GM12878 (cell line): ENCODE results near the gene TRIP6. TPM values are rescaled to one million over a fixed set of nuclear protein-coding genes. Genes with fewer than 3 reads are reported as not detected.

Experiments used
- ATAC-seq: fragments of 200-7000 bp; cut with Tn5 transposase; 3 replicates; pipeline ENCODE4 v1.9.1; 2020; ENCODE audit warnings: mild to moderate bottlenecking, moderate library complexity
- BruUV-seq: library from RNA; stranded (reverse); fragments of 400-500 nt; replicated peaks from 2 replicates; lab custom pipeline; 2021; lab: Mats Ljungman, UMichigan
- CTCF ChIA-PET: fragments of 300-600 bp; sonication (Branson Sonifier 250); formaldehyde crosslinking; extraction: SDS; loops from one replicate; lab custom pipeline; 2021; ENCODE audit warnings: inconsistent platforms; lab: Yijun Ruan, JAX
- POLR2A ChIA-PET: fragments of 350-600 bp; formaldehyde crosslinking; extraction: SDS; loops from one replicate; lab custom pipeline; 2021; ENCODE audit warnings: inconsistent platforms; lab: Charles Lee
- RAD21 ChIA-PET: fragments of 300-600 bp; sonication (Branson Sonifier 250); formaldehyde crosslinking; loops from one replicate; lab custom pipeline; 2023; ENCODE audit warnings: antibody characterized with exemption; ENCODE audit not compliant: unreplicated experiment; lab: Charles Lee
- SMC1A ChIA-PET: fragments of 300-600 bp; sonication (Branson Sonifier 250); formaldehyde crosslinking; loops from one replicate; lab custom pipeline; 2023; ENCODE audit not compliant: unreplicated experiment, uncharacterized antibody; lab: Charles Lee
- DNase-seq: peaks from one replicate; pipeline ENCODE4 v3.0.0-alpha.2; 2011; ENCODE audit warnings: low read depth, low spot score
- FAIRE-seq: peaks from 3 replicates; lab custom pipeline; 2011; peaks lifted over from hg19 to GRCh38; lab: Jason Lieb, UNC
- H2AFZ ChIP-seq: 2 replicates; pipeline ENCODE4 v1.6.0; 2011; ENCODE audit warnings: low read depth, low read length, control low read depth; ENCODE audit not compliant: control insufficient read depth
- H3K27ac ChIP-seq: 2 replicates; pipeline ENCODE4 v1.5.1; 2011; ENCODE audit warnings: control low read depth; ENCODE audit not compliant: control insufficient read depth, insufficient read depth
- H3K27me3 ChIP-seq, 2 experiments: replicated peaks in 1 of 2; 2 replicates each; pipeline versions ENCODE4 v1.6.0 to v1.6.1; 2011; ENCODE audit warnings: low read length in 1 of 2; ENCODE audit not compliant: control insufficient read depth in 2 of 2, insufficient read depth in 2 of 2
- H3K36me3 ChIP-seq, 2 experiments: 2 replicates each; pipeline ENCODE4 v1.5.1; 2011; ENCODE audit warnings: low read length in 1 of 2; ENCODE audit not compliant: control insufficient read depth in 2 of 2, insufficient read depth in 2 of 2
- H3K4me1 ChIP-seq: 2 replicates; pipeline ENCODE4 v1.6.1; 2011; ENCODE audit warnings: mild to moderate bottlenecking, low read length, moderate library complexity, mixed read lengths; ENCODE audit not compliant: control insufficient read depth, insufficient read depth
- H3K4me2 ChIP-seq: 2 replicates; pipeline ENCODE4 v1.6.0; 2011; ENCODE audit warnings: control low read depth; ENCODE audit not compliant: control insufficient read depth, insufficient read depth
- H3K4me3 ChIP-seq: fragments of 200-600 bp; sonication (generic); 2 replicates; pipeline ENCODE4 v1.5.1; 2016
- H3K79me2 ChIP-seq: 2 replicates; pipeline ENCODE4 v1.6.0; 2011; ENCODE audit warnings: low read length; ENCODE audit not compliant: control insufficient read depth, insufficient read depth
- H3K9ac ChIP-seq: 2 replicates; pipeline ENCODE4 v1.8.0; 2011; ENCODE audit warnings: low read length, control low read depth, mixed read lengths; ENCODE audit not compliant: control insufficient read depth, insufficient read depth
- H3K9me3 ChIP-seq: replicated peaks from 3 replicates; pipeline ENCODE4 v1.5.1; 2011; ENCODE audit warnings: mild to moderate bottlenecking, low read length; ENCODE audit not compliant: control insufficient read depth, insufficient read depth
- H4K20me1 ChIP-seq: 2 replicates; pipeline ENCODE4 v1.6.0; 2011; ENCODE audit not compliant: control insufficient read depth, insufficient read depth
- IRF3 ChIP-seq: fragments of 450-650 bp; IDR thresholded peaks from 2 replicates; pipeline ENCODE4 v1.6.1; 2014; ENCODE audit warnings: mild to moderate bottlenecking
- MYC ChIP-seq: IDR thresholded peaks from 2 replicates; pipeline ENCODE4 v1.6.1; 2011; ENCODE audit warnings: mild to moderate bottlenecking, low read length, moderate library complexity, inconsistent platforms; ENCODE audit not compliant: insufficient read depth, insufficient replicate concordance, insufficient read length, severe bottlenecking
- RCOR1 ChIP-seq: conservative IDR thresholded peaks from 2 replicates; pipeline ENCODE4 v1.6.1; 2012; ENCODE audit warnings: low read depth, low read length, improper control_type of control experiment
- SIN3A ChIP-seq: IDR thresholded peaks from 2 replicates; pipeline ENCODE4 v1.6.1; 2012; ENCODE audit warnings: low read depth, low read length, improper control_type of control experiment
- SREBF1 ChIP-seq: IDR thresholded peaks from 2 replicates; pipeline ENCODE4 v1.6.1; 2012; ENCODE audit warnings: mild to moderate bottlenecking, low read length
- WGBS: methylation state at CpG from one replicate; pipeline ENCODE4 v1.1.6; 2016; ENCODE audit warnings: low lambda C conversion rate; ENCODE audit not compliant: insufficient replicate concordance, insufficient coverage; ENCODE audit errors: missing lambda C conversion rate; 5-methylcytosine and 5-hydroxymethylcytosine counted together
- in situ Hi-C: fragments of 300-500 bp; cut with MboI; formaldehyde crosslinking; loops from 9 replicates; pipeline ENCODE4 v1.14.3; 2018; ENCODE audit warnings: mixed read lengths
- intact Hi-C: fragments of 100-400 bp; cut with micrococcal nuclease; formaldehyde crosslinking; loops from one replicate; pipeline ENCODE4 v1.14.2; 2022; ENCODE audit not compliant: unreplicated experiment
- polyA plus RNA-seq, 11 experiments: library from polyadenylated mRNA; depleted of rRNA in 4 of 11; unstranded in 6 of 11; stranded (reverse) in 5 of 11; fragments of >200 nt; fragmentation: Nextera tagmentation in 4 of 11; fragmentation: Illumina TruSeq in 1 of 11; extraction: Ambion mirVana in 4 of 11; extraction: Trizol in 1 of 11; gene quantifications; 1 replicate in 1 of 11; 2 replicates in 10 of 11; pipeline versions ENCODE4 v1.2.1 to v1.2.3, GENCODE V29; 2011 to 2016; ENCODE audit warnings: inconsistent platforms in 2 of 11, missing spikeins in 2 of 11, low read depth in 1 of 11
- total RNA-seq, 4 experiments: library from RNA; depleted of rRNA in 3 of 4; stranded (reverse); fragments of >200 nt in 3 of 4; fragmentation: Illumina TruSeq in 1 of 4; extraction: Trizol in 1 of 4; gene quantifications; 2 replicates each; pipeline versions ENCODE4 v1.2.1 to v1.2.3, GENCODE V29; 2013 to 2021
- TF ChIP-seq, protein P1 (sequence below): fragments of 450-650 bp; IDR thresholded peaks from 2 replicates; pipeline ENCODE4 v1.6.1; 2016; ENCODE audit warnings: mild to moderate bottlenecking
- TF ChIP-seq, protein P2 (sequence below): IDR thresholded peaks from 2 replicates; pipeline ENCODE4 v1.6.1; 2011; ENCODE audit warnings: mild to moderate bottlenecking, low read depth, low read length, moderate library complexity; ENCODE audit not compliant: insufficient replicate concordance

Gene TRIP6
- total and polyA plus RNA-seq, 10 of the 15 experiments (the other 5 are each of a cell fraction or from before 2014, with no cell fraction given): 2.5 to 47.4 (median 25.5) TPM

GRCh38 chr7:100865372-100865911 is 1.7 kb upstream of the TRIP6 start:
- ChIA-PET CTCF (interaction anchor here (0.9 to 1.7 kb wide), 2 partner anchors 9 to 13 kb away, joined by 3 read pairs; partner anchors contain the start of genes SLC12A9 and SRRT), SMC1A (no interaction called here), POLR2A (no interaction called here), RAD21 (no interaction called here)
- Histone ChIP-seq H3K27ac (no peak overlapping the region), H3K4me3 (no peak overlapping the region), H3K36me3 (peaks cover 2 to 3% of the 10 kb centered on the region in 2 experiments; a peak in 3 of 4 replicates), H3K4me2 (no peak overlapping the region), H3K9ac (no peak overlapping the region), H2AFZ (no peak overlapping the region), H3K9me3 (no peaks in the 10 kb centered on the region), H4K20me1 (no peaks in the 10 kb centered on the region), H3K4me1 (peaks cover 4% of the 10 kb centered on the region), H3K79me2 (peaks cover 22% of the 10 kb centered on the region), H3K27me3 (no peaks in the 10 kb centered on the region)
- WGBS: 72% methylated on average over 17 of the region's 17 CpGs
- DNase-seq (no peak), ATAC-seq (no peak), FAIRE-seq (no peak)
- no TSS peak for BruUV-seq
- intact Hi-C loops: no loop called here
- TF ChIP-seq, protein P1, sequence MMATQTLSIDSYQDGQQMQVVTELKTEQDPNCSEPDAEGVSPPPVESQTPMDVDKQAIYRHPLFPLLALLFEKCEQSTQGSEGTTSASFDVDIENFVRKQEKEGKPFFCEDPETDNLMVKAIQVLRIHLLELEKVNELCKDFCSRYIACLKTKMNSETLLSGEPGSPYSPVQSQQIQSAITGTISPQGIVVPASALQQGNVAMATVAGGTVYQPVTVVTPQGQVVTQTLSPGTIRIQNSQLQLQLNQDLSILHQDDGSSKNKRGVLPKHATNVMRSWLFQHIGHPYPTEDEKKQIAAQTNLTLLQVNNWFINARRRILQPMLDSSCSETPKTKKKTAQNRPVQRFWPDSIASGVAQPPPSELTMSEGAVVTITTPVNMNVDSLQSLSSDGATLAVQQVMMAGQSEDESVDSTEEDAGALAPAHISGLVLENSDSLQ: no peak
- TF ChIP-seq MYC (no peak), SREBF1 (no peak), RCOR1 (no peak), IRF3 (no peak), SIN3A (no peak)
- TF ChIP-seq, protein P2, sequence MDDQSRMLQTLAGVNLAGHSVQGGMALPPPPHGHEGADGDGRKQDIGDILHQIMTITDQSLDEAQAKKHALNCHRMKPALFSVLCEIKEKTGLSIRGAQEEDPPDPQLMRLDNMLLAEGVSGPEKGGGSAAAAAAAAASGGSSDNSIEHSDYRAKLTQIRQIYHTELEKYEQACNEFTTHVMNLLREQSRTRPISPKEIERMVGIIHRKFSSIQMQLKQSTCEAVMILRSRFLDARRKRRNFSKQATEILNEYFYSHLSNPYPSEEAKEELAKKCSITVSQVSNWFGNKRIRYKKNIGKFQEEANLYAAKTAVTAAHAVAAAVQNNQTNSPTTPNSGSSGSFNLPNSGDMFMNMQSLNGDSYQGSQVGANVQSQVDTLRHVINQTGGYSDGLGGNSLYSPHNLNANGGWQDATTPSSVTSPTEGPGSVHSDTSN: no peak
- in situ Hi-C loops: no loop called here
